22Rv1 (cell line): Measurements from ENCODE around the gene JTB.
"Not testable (repeated sequence)": the region's sequence is repeated elsewhere in the genome, so short reads cannot be mapped to it uniquely, and the experiment has no call there.

ENCODE experiments used
- H3K27ac ChIP-seq: fragments of 450-650 bp; 2 replicates; pipeline ENCODE4 v1.5.1; 2017
- ZFX ChIP-seq: fragments of 450-650 bp; IDR thresholded peaks from 2 replicates; pipeline ENCODE4 v1.6.1; 2017; ENCODE audit warnings: antibody characterized with exemption, borderline replicate concordance
- TF ChIP-seq, protein P1 (sequence below): fragments of 450-650 bp; IDR thresholded peaks from 2 replicates; pipeline ENCODE4 v1.5.1; 2017; ENCODE audit warnings: mild to moderate bottlenecking

Gene JTB

DNA sequence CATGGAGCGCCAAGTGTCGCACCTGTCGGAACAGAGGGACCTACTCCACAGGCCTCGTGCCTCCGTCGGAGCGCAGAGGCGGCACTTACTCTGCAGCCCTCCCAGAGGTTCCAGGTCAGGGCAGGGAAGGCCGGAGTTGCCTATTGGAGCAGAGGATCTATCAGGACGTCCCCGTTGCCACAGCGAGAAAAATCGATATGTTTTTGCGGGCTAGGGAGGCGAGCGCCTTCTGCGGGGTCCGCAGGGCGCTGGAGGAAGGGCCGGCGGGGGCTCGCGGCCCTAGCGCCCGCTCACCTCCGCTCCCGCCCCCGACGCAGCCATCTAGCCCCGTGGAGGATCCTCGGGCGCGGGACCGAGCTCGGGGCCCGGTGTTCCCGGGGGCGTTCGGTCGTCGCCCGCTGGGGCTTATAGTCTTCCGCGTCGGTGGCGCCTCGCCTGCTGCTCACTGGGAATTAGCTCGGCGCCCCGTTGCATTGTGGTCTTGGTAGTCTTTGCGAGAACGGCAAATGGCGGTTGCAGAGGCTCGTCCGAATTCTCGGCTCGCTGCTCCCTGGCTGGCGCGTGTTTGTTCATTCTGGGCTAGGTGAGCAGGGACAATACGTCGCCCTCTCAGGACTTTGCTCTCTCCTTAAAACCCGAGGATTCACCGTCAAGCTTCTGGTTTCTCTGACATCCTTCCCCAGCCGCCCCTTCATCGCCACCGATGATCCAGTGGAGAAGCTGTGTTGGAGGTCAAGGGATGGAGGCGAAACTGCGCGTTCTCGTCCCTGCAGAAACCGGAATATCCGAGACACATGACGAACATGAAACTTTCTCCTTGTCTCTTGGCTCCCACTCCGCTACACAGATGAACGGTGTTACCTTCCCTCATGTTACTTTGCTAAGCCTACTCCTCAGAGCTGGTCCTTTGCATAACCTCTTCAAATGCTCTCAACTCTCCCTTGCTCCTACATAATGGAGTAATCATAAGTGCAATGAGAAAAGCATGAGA, at the start of gene JTB:
Gene JTB, minus strand, starts transcription at position 425 of the 991 bp plus-strand sequence. Its CDS starts 422 bp downstream, at position 3.
- TF ChIP-seq, protein P1, sequence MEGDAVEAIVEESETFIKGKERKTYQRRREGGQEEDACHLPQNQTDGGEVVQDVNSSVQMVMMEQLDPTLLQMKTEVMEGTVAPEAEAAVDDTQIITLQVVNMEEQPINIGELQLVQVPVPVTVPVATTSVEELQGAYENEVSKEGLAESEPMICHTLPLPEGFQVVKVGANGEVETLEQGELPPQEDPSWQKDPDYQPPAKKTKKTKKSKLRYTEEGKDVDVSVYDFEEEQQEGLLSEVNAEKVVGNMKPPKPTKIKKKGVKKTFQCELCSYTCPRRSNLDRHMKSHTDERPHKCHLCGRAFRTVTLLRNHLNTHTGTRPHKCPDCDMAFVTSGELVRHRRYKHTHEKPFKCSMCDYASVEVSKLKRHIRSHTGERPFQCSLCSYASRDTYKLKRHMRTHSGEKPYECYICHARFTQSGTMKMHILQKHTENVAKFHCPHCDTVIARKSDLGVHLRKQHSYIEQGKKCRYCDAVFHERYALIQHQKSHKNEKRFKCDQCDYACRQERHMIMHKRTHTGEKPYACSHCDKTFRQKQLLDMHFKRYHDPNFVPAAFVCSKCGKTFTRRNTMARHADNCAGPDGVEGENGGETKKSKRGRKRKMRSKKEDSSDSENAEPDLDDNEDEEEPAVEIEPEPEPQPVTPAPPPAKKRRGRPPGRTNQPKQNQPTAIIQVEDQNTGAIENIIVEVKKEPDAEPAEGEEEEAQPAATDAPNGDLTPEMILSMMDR: peak; percentile 15; the same call in 1 of the 2 replicates
- TF ChIP-seq ZFX: no peak
- H3K27ac ChIP-seq: peak within 1 kb of the TSS; percentile 100

DNA sequence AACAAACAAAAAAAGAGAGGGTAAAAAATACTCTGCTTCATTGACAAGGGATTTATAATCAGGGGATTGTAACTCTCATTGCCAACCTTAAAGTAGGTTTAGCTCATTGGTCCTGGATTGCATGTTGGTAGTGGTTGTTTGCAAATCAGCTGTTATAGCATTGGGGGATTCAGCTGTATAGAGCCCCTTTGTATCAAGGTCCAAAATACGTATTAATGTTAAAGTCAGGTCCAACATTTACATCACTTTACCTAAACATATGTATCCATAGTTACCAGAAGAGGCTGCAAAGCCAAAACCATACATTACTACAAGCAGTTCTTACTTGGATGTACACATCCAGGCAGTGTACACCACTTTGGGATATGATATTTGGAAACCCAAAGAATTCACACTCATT, 42.5 kb upstream of the JTB start:
- TF ChIP-seq, protein P1: no peak
- no peak for TF ChIP-seq ZFX
- H3K27ac ChIP-seq: no peak overlapping the region

GRCh38 chr1:154019269-154019668, 41.8 kb upstream of the JTB start:
- no peak for TF ChIP-seq ZFX
- TF ChIP-seq, protein P1: no peak
- H3K27ac ChIP-seq: no peak overlapping the region

- TF ChIP-seq ZFX: no peak
- TF ChIP-seq, protein P1: no peak
These were observed 36.9 kb upstream of the JTB start for GRCh38 chr1:154014154-154014907.

GRCh38 chr1:154012543-154012942, 35.1 kb upstream of the JTB start:
- not testable (repeated sequence) for H3K27ac ChIP-seq

More at GRCh38 chr1:154014154-154014907, 36.9 kb upstream of the JTB start:
- H3K27ac ChIP-seq: peak overlapping the region; percentile 45

DNA sequence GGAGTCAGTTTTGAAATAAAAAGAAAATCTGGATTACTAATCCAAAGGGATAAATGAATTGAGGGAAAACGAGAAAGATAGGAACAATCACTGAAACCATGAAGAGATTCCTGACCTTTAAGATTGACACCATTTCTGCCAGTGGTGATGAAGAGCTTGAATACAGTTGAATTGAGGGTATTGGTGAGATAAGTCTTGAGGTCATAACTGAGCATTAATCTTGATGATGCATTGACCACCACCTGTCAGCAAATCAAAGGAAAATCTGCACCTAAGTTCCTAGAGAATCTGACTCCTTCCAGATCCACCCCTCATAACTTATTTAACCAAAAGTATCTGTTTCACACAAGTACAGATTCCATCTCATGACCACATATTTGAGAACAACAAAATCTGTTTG, 34.7 kb upstream of the JTB start:
- TF ChIP-seq ZFX: no peak
- TF ChIP-seq, protein P1: no peak
- no peak overlapping the region for H3K27ac ChIP-seq

GRCh38 chr1:154006136-154006535, 28.7 kb upstream of the JTB start:
- TF ChIP-seq ZFX: no peak
- no peak overlapping the region for H3K27ac ChIP-seq

DNA sequence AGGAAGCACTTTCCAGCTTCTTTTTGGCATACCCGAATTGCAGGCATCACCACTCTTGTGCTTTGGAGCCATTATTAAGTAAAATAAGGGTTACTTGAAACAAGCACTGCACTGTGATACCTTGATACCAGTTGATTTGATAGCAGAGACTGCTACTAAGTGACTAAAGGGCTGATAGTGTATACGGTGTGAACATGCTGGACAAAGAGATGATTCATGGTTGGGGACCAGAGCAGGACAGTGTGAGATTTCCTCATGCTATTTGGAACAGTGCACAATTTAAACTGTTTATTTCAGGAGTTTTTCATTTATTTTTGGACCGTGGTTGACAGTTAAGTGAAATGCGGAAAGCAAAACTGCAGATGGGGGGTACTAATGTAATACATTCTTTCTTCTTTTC, 22.9 kb upstream of the JTB start:
- no peak overlapping the region for H3K27ac ChIP-seq
- TF ChIP-seq, protein P1: no peak
- TF ChIP-seq ZFX: no peak

DNA sequence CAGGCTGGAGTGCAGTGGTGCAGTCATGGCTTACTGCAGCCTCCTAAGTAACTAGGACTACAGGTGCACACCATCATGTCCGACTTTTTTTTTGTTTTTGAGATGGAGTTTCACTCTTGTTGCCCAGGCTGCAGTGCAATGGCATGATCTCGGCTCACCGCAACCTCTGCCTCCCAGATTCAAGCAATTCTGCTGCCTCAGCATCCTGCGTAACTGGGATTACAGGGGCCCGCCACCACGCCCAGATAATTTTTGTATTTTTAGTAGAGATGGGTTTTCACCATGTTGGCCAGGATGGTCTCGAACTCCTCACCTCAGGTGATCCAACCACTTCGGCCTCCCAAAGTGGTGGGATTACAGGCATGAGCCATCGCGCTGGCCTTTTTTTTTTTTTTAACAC, 19.4 kb upstream of the JTB start:
- peak overlapping the region; percentile 45 for H3K27ac ChIP-seq
